HG02852 (cell line): ENCODE results near the gene API5.
A peak's percentile ranks its signal among the peaks of the same experiment; 100 is the strongest.

Experiments used
- ATAC-seq: cut with Tn5 transposase; IDR thresholded peaks from one replicate; pipeline ENCODE4 v1.9.1; 2021; ENCODE audit warnings: mild to moderate bottlenecking, moderate library complexity; ENCODE audit not compliant: unreplicated experiment

Gene API5

DNA sequence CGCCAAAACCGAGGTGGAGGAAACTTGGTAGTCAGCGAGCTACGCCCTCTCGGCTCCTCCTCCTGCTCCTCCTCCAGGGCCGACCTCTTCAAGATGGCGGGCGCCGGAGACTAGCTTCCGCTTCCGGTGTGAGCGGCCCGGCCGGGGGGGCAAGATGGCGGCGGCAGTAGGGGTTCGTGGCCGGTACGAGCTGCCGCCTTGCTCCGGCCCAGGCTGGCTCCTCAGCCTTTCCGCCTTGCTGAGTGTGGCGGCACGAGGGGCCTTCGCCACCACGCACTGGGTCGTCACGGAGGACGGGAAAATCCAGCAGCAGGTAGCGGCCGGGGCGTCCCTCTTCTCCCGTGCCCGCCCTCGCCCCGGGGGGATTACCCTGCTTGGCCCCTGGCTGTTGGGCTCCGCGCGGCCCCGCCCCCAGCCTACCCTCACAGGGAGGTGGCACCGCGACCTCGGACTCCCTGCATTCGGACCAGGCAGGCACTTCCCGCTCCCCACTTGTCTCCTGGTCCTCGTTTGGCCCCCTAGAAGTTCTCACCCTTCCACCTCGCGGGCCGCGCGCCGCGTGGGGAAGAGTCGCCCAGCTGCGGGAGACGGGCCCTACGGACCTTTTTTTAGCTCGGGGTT, 47.1 kb downstream of the API5 start, which contains the start of gene TTC17:
TSS of gene TTC17 (plus strand) at position 120 of the 621 bp plus-strand sequence. CDS start at position 155, 35 bp downstream.
- ATAC-seq, result peak; percentile 94

DNA sequence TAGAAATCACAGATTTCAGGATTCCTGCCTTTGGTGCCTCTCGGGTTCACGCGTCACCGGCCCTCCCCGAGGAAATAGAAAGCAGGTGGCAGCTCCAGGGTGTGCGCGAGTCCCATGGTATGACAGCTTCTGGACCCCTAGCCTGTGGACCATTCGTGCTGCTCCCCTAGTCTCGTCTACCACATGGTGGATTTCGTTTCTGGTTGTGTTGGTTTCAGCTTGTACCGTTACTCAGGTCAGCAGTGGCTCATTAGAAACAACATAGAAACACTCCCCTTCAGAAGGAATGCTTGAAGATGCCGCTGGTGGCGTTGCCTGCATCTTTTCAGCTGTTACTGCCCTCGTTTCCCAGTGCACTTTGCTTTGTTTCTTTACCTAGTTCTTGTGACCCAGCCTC, 47.6 kb downstream of the API5 start:
- ATAC-seq, result peak; percentile 51

DNA sequence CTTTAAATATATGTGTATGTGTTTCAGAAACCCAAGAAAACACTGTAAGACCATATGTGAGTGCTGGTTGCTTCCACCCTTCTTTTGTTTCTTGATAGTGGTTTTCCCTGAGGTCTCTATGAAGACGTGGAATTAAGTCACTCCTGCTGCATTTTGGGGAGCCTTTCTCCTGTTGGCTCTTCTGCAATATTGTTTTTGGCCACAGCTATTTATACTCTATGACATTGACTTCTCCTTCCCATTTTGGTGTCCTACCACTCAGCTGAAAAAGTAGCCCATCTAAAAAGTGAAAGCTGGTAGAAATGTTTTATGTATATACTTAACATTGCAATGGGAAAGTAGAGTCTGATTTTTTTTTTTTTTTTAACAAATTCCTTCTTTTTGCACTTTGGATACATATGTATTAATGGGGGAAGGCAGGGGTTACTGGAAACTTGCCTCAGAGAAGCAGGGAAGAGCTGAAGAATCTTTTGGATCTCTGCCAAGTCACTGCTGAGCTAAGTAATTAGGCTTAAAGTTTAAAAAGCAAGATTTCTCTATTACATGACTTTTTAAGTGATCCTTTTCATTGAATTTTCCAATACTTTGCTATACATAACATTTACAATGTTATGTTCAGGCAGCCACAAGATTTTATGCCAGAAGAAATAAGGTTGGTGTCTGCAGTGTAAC, 48.7 kb downstream of the API5 start:
- ATAC-seq, result no peak

DNA sequence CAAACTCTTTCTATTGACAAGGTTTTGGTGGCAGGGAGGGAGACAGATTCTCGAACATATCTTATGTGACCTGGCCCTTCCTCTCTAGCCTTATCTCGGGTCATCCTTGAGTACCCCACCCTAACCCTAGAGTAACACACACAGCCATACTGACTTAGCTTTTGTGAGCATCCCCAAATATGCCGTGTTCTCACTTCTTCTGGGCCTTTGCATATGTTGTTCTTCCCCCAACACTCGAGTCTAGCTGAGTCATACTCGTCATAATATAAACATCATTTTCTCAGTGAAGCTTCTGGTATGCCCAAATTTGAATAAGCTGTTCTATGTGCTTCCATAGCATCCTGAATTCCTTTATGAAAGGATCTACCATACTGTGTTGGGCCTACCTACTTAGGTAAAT, 54.9 kb downstream of the API5 start:
- ATAC-seq, result no peak

DNA sequence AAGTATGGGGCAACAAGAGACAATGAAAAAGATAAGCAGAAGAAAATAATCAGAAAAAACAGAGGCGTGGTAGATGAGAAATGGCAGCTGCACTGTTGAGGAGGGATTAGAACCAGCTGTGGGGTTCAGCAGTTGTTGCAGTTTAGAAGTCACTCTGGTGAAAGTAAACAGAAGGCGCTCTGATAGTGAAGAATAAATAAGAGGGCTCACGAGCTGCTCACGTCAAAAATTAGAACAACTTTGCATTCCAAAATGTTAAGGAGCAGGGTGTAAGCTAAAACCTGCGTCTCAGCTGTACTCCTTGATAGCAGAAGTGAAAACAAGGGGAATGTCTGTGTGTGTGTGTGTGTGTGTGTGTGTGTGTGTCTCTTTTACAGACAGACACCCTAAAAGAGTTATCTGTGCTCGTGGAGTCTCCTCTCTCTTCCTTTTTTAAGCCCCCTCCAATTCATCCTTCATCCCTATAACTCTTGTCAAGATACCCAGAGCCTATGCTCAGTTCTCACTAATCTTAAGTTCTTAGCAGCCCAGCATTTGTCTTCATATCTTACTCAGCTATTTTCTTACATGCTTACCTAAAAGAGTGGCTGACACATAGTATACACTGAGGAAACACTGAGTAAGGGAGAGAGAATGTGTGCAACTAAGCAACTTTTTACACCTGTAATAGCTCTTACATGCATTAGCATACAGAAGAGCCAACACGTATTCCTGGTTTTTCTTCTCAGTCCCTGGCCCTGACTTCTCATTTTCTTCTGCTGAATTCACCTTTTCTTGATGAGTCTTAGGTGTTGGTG, 55.8 kb downstream of the API5 start:
- no peak for ATAC-seq

DNA sequence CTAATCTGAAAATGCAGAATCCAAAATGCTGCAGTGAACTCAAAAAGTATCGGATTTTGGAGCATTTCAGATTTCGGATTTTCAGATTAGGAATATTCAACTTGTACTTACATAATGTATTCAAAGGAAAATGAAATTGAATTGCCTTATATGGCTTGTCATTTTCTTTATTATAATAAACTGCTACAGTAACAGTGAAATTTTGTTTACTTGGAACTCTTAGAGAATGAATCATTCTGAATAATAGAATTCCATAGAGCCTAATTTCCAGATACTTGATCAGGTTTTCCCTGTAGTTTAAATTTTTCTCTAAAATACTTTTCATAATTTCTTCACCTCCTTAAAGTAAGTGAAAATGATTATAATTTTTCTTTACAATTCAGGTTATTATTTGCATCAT, 64.3 kb downstream of the API5 start:
- ATAC-seq, result no peak

DNA sequence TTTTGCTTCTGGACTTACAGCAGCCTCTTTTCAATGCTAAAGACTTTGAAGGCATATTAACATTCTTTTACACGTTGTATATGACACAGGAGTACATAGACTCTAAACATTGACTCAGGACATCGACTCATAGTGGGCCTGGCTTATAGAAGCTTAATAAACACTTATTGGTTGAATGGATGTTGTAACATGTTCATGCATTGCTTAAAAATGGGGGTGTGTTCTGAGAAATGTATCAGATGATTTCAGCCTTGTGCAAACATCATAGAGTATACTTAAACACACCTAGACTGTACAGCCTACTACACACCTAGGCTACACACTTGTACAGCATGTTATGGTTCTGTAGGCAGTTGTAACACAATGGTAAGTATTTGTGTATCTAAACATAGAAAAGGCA, 64.8 kb downstream of the API5 start:
- no peak for ATAC-seq

DNA sequence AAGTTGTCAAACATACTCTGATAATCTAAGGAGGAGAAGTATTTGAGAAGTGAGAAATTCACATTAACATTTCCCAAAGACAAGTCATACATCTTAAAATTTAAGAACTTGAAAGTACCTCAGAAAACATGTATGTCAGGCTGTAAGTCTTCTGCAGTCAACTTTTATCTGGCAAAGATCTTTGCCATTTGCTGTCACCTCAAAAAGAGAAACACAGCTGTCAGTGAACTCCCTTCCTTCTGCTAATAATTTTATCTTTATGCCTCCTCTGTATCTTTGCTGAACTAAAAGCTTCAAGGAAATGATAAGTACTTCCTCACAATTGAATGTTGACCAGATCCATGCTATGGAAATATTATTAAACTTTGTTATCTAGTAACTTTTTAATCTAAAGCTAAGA, 65.6 kb downstream of the API5 start:
- ATAC-seq, result no peak

DNA sequence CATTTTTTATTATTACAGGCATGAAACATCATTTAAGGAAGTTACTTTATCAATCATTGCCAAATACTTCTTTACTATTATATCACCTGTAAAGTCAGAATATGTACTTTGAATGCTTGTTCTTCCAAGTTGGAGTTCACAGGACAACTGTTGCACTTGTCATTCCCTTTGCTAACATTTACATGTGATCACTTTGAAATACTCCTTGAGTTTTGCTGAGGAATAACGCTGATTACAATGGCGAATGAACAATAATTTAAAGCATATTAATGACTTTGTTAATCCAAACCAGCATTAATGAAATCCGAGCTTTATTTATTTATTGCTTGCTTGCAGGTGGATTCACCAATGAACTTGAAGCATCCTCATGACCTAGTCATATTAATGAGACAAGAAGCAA, 67.1 kb downstream of the API5 start:
- no peak for ATAC-seq

DNA sequence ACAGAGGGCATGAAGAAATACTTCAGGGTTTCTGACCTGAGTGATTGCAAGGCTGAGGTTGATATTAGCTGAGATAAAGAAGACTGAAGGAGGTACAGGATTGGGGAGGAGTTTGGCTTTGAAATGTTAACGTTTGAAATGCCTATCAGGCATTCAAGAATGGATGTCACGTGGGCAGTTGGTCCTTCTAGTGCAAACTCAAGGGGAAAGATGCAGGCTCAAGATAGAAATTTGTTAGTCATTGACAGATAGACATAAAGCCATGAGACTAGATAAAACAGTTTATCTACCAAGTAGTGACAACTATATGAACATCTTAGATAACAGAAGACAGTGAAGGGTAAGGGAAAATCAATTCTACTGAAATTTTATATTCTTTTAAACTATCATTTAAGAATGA, 70.0 kb downstream of the API5 start:
- ATAC-seq, result no peak

DNA sequence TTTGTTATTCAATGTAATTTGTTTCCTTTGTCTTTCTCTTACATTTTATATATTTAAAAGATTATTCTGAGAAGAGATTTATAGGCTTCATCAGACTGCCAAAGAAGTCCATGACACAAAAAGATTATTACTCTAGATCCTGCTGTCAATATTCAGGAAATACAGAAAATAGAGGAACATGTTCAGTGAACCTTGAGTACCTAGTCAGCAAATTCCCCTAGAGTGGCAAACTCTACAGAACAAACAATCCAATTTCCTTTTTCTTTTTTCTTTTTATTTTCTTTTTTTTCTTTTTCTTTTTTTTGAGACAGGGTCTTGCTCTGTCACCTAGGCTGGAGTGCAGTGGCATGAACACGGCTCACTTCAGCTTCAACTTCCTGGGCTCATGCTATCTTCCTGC, 70.8 kb downstream of the API5 start:
- no peak for ATAC-seq

DNA sequence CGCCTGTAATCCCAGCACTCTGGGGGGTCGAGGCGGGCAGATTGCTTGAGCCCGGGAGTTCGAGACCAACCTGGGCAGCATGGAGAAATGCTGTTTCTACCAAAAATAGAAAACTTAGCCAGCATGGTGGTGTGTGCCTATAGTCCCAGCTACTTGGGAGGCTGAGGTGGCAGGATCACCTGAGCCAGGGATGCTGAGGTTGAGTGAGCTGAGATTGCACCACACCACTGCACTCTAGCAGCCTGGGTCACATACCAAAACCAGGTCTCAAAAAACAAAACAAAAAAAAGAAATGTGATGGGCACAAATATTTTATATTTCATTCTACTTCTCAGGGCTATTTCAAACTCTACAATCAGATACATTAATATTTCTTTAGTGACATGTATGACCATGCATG, 72.6 kb downstream of the API5 start:
- no peak for ATAC-seq

DNA sequence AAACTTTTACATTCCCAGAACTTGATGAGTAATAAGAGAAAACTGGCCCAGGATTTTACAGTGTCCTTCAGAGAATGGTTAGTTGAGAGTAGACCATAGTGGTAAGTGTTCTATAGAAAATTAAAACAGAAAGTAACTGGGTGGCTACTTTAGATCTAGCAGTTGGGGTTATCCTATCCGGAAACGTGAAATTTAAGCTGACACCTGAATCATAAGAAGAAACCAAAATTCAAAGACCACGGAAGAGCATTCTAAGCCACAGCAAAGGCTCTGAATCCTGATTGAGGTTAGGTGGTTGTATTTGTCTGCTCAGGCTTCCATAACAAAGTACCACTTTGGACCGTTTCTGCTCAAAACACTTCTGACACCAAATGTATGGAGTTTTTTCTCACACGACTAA, 80.9 kb downstream of the API5 start:
- ATAC-seq, result no peak

DNA sequence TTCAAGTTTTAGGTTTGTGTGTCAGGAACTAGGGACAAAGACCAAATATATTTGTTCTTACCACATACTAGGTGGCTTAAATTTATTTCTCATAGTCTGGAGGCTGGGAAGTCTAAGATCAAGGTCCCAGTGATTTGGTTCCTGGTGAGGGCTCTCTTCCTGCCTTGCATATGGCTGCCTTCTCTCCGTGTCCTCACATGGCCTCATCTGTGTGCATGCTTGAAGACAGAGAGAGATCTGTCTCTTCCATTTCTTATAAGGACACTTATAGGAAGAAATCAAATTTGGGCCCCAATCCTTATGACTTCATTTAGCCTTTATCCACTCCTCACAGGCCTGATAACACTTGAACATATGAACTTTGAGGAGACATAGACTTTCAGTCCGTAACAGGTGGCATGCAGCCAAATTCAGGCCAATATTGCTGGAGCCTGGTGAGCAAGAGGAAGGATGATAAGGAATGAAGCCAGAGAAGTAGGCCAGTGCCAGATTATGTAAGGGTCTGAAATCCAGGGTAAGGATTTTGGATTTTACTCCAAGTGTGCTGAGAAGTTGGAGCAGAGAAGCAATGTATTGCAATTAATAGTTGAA, 82.1 kb downstream of the API5 start:
- no peak for ATAC-seq
